Measurements from ENCODE around the gene NDUFA7. TPM values are rescaled to one million over a fixed set of nuclear protein-coding genes. Genes with fewer than 3 reads are reported as not detected.

The NDUFA7 gene
- total RNA-seq, 1 experiment from 2014 or later = 50.2 TPM

- Mint-ChIP-seq H3K9me3 (ENCODE audit: unreplicated experiment) (no peaks in the 10 kb centered on the region), H3K27ac (ENCODE audit: unreplicated experiment) (peak overlapping the region; percentile 40), H3K4me3 (ENCODE audit: unreplicated experiment) (no peak overlapping the region), H3K27me3 (ENCODE audit: insufficient read depth, unreplicated experiment) (no peaks in the 10 kb centered on the region), H3K36me3 (ENCODE audit: insufficient read depth, unreplicated experiment) (no peaks in the 10 kb centered on the region), H3K4me1 (ENCODE audit: low read depth, unreplicated experiment) (no peaks in the 10 kb centered on the region)
- TF ChIP-seq CTCF (IDR thresholded peaks at IDR 0.05; ENCODE audit: insufficient read depth in 1 of 2, low read depth in 1 of 2, low read length in 1 of 2, severe bottlenecking in 1 of 2, unreplicated experiment in 1 of 2) = peak in 1 of 2 experiments; percentile 8
- Histone ChIP-seq H3K4me1 (peaks cover 10% of the 10 kb centered on the region), H3K9me3 (no peaks in the 10 kb centered on the region), H3K36me3 (ENCODE audit: control insufficient read depth, insufficient read depth, low read length) (no peaks in the 10 kb centered on the region), H3K4me3 (ENCODE audit: low read depth, low read length) (no peak overlapping the region), H3K27me3 (replicated peaks; ENCODE audit: control insufficient read depth, insufficient read depth, low read length) (no peaks in the 10 kb centered on the region)
- BruUV-seq (replicated peaks) = no TSS peak
- intact Hi-C loops (cut with micrococcal nuclease; ENCODE audit: unreplicated experiment) = no loop called here
- DNase-seq = peak in 1 of 2 experiments; percentile 41
- ChIA-PET CTCF (interaction anchor here (0.6 kb wide), 1 partner anchor 323 kb away, joined by 9 read pairs; no protein-coding TSS in a partner anchor), POLR2A (no interaction called here)
These were observed 19.3 kb upstream of the NDUFA7 start for GRCh38 chr19:8340341-8341096.

- no peak overlapping the region for H3K27ac Mint-ChIP-seq (ENCODE audit: unreplicated experiment)
- H3K4me1 Mint-ChIP-seq (ENCODE audit: low read depth, unreplicated experiment) = no peaks in the 10 kb centered on the region
- H3K27me3 ChIP-seq (replicated peaks; ENCODE audit: control insufficient read depth, insufficient read depth, low read length) = peaks cover 1% of the 10 kb centered on the region; the same call in 1 of the 2 replicates
- H3K9me3 ChIP-seq = no peaks in the 10 kb centered on the region
- DNase-seq = no peak
- H3K36me3 ChIP-seq (ENCODE audit: control insufficient read depth, insufficient read depth, low read length) = no peaks in the 10 kb centered on the region
- H3K9me3 Mint-ChIP-seq (ENCODE audit: unreplicated experiment) = no peaks in the 10 kb centered on the region
- peaks cover 10% of the 10 kb centered on the region for H3K4me1 ChIP-seq
- ChIA-PET CTCF (no interaction called here), POLR2A (no interaction called here)
- no peaks in the 10 kb centered on the region for H3K27me3 Mint-ChIP-seq (ENCODE audit: insufficient read depth, unreplicated experiment)
- intact Hi-C loops (cut with micrococcal nuclease; ENCODE audit: unreplicated experiment) = no loop called here
- H3K36me3 Mint-ChIP-seq (ENCODE audit: insufficient read depth, unreplicated experiment) = no peaks in the 10 kb centered on the region
- BruUV-seq (replicated peaks) = no TSS peak
- no peak overlapping the region for H3K4me3 ChIP-seq (ENCODE audit: low read depth, low read length)
- no peak for TF ChIP-seq CTCF (IDR thresholded peaks at IDR 0.05; ENCODE audit: insufficient read depth in 1 of 2, low read depth in 1 of 2, low read length in 1 of 2, severe bottlenecking in 1 of 2, unreplicated experiment in 1 of 2)
- H3K4me3 Mint-ChIP-seq (ENCODE audit: unreplicated experiment) = no peak overlapping the region
These were observed 17.7 kb upstream of the NDUFA7 start for GRCh38 chr19:8338835-8339234.

- Mint-ChIP-seq H3K27ac (ENCODE audit: unreplicated experiment) (no peak overlapping the region), H3K4me1 (ENCODE audit: low read depth, unreplicated experiment) (no peaks in the 10 kb centered on the region), H3K36me3 (ENCODE audit: insufficient read depth, unreplicated experiment) (no peaks in the 10 kb centered on the region), H3K9me3 (ENCODE audit: unreplicated experiment) (no peaks in the 10 kb centered on the region), H3K4me3 (ENCODE audit: unreplicated experiment) (no peak overlapping the region), H3K27me3 (ENCODE audit: insufficient read depth, unreplicated experiment) (peaks cover 3% of the 10 kb centered on the region)
- no peaks in the 10 kb centered on the region for H3K36me3 ChIP-seq (ENCODE audit: control insufficient read depth, insufficient read depth, low read length)
- peaks cover 1% of the 10 kb centered on the region; the same call in 1 of the 2 replicates for H3K27me3 ChIP-seq (replicated peaks; ENCODE audit: control insufficient read depth, insufficient read depth, low read length)
- POLR2A ChIA-PET = no interaction called here
- H3K9me3 ChIP-seq = no peaks in the 10 kb centered on the region
- no peak for DNase-seq
- no TSS peak for BruUV-seq (replicated peaks)
- CTCF ChIA-PET = no interaction called here
- no peak overlapping the region for H3K4me3 ChIP-seq (ENCODE audit: low read depth, low read length)
- intact Hi-C loops (cut with micrococcal nuclease; ENCODE audit: unreplicated experiment) = no loop called here
- no peak for TF ChIP-seq CTCF (IDR thresholded peaks at IDR 0.05; ENCODE audit: insufficient read depth in 1 of 2, low read depth in 1 of 2, low read length in 1 of 2, severe bottlenecking in 1 of 2, unreplicated experiment in 1 of 2)
- H3K4me1 ChIP-seq = peaks cover 8% of the 10 kb centered on the region
These were observed 16.6 kb upstream of the NDUFA7 start for GRCh38 chr19:8337728-8338127.

Measured in Caco-2 (cell line).